Heart left ventricle (tissue), 16 donors: ENCODE data around the gene STXBP6. TPM values are rescaled to one million over a fixed set of nuclear protein-coding genes. Genes with fewer than 3 reads are reported as not detected.

Source experiments
- ATAC-seq, 4 donors: fragments of 200-7000 bp; cut with Tn5 transposase; one replicate each; pipeline ENCODE4 v1.9.1; 2020 to 2022; ENCODE audit warnings: moderate library complexity in 4 of 4, mild to moderate bottlenecking in 3 of 4, moderate number of reproducible peaks in 1 of 4
- DNase-seq, 5 donors: peaks; one replicate each; pipeline ENCODE4 v3.0.0-alpha.2; 2020
- H3K27ac ChIP-seq, 12 donors: fragments of 200-600 bp; sonication (generic) in 4 of 12; one replicate each; pipeline versions ENCODE4 v1.5.0 to v1.8.0; 2016 to 2022; ENCODE audit warnings: mild to moderate bottlenecking in 2 of 12
- H3K27me3 ChIP-seq, 9 donors: fragments of 200-600 bp; sonication (generic) in 2 of 9; one replicate each; pipeline versions ENCODE4 v1.5.1 to v1.8.0; 2016 to 2022; ENCODE audit warnings: mild to moderate bottlenecking in 3 of 9
- H3K36me3 ChIP-seq, 9 donors: fragments of 200-600 bp; sonication (generic) in 2 of 9; one replicate each; pipeline versions ENCODE4 v1.5.0 to v1.8.0; 2018 to 2022; ENCODE audit warnings: mild to moderate bottlenecking in 2 of 9
- H3K4me1 ChIP-seq, 12 donors: fragments of 200-600 bp; sonication (generic) in 4 of 12; one replicate each; pipeline versions ENCODE4 v1.5.0 to v1.8.0; 2016 to 2022; ENCODE audit warnings: mild to moderate bottlenecking in 3 of 12
- H3K4me3 ChIP-seq, 12 donors: fragments of 200-600 bp; sonication (generic) in 4 of 12; one replicate each; pipeline versions ENCODE4 v1.5.0 to v1.8.0; 2017 to 2022; ENCODE audit warnings: mild to moderate bottlenecking in 9 of 12, moderate library complexity in 4 of 12
- H3K9me3 ChIP-seq, 12 donors: fragments of 200-600 bp; sonication (generic) in 4 of 12; one replicate each; pipeline versions ENCODE4 v1.5.0 to v1.8.0; 2016 to 2022; ENCODE audit warnings: mild to moderate bottlenecking in 1 of 12
- CTCF ChIP-seq, 12 donors: fragments of 200-600 bp; sonication (generic) in 4 of 12; IDR thresholded peaks; one replicate each; pipeline versions ENCODE4 v1.5.0 to v1.8.0; 2018 to 2022; ENCODE audit warnings: antibody characterized with exemption in 12 of 12, mild to moderate bottlenecking in 5 of 12
- POLR2A ChIP-seq, 2 donors: fragments of 450-650 bp; IDR thresholded peaks; one replicate each; pipeline ENCODE4 v1.6.1; 2017; ENCODE audit warnings: antibody characterized with exemption in 2 of 2, mild to moderate bottlenecking in 2 of 2, moderate library complexity in 2 of 2
- WGBS, 4 donors: extraction: QIAGEN DNeasy Blood & Tissue Kit in 2 of 4; methylation state at CpG; one replicate each; pipeline versions ENCODE4 v1.1.5 to v1.1.7; 2013 to 2018; 5-methylcytosine and 5-hydroxymethylcytosine counted together
- intact Hi-C, 10 donors: fragments of 100-400 bp; cut with DNase I; formaldehyde crosslinking; loops; one replicate each; pipeline versions ENCODE4 v1.11.1 to v1.14.2; 2022
- polyA plus RNA-seq, 2 donors: library from polyadenylated mRNA; stranded (reverse); fragments of 200-250 nt; gene quantifications; one replicate each; pipeline ENCODE4 v1.2.3, GENCODE V29; 2013
- total RNA-seq, 9 donors: library from RNA; depleted of rRNA in 2 of 9; stranded (reverse); fragments of >200 nt in 2 of 9; fragmentation: NEBNext Ultra II Directional in 3 of 9; extraction: Animal tissue kit (Norgen Biotek cat#: 25700) in 3 of 9; gene quantifications; one replicate each; pipeline versions ENCODE4 v1.1.0 to v1.2.4, GENCODE V29; 2016 to 2023
- donor health status: ischemic (EF 13 %, LVEDD 7.1; RV severe dilation, severe dysfunction).
- donor health status: healthy with polysubstance abuse.
- donor health status: DM: no; HTN: yes; CAD: no.
- donor health status: DM: no; HTN: no; CAD: no.
- donor health status: ischemic (EF 25% LVEDD 6.9; RV normal size, moderate dysfunction).
- donor health status: ischemic (EF 25% LVEDD 5.7; RV mildly dilated, moderate dysfunction).
- donor health status: healthy.
- donor health status: DM: yes; HTN: yes; CAD: no.
- donor health status: ischemic (EF 35%, LVEDD 5.7; RV mildly dilated, moderate dysfunction).
- donor health status: nonischemic (EF 11% LVEDD 7.7; RV severe dilation, severe dysfunction).
- donor health status: DM: yes; HTN: yes; CAD: no.
- donor health status: PGD.
- donor health status: ischemic (EF 29% LVEDD 5.4; RV normal size, mild dysfunction).
- donor health status: nonischemic (EF 23%, LVEDD 6.1; RV moderate dilation, normal function).

STXBP6 gene
- total and polyA plus RNA-seq, 11 donors: 12.5 to 57.3 (median 23.7) TPM

GRCh38 chr14:25042362-25043299, 7.3 kb downstream of the STXBP6 start:
- Histone ChIP-seq H3K27me3 (no peaks in the 10 kb centered on the region), H3K9me3 (no peaks in the 10 kb centered on the region), H3K4me3 (no peak overlapping the region), H3K4me1 (peaks cover 0 to 76% (median 16%) of the 10 kb centered on the region in 12 donors), H3K36me3 (no peaks in the 10 kb centered on the region), H3K27ac (peak overlapping the region in 3 of 12 donors; percentile 1 to 27 (median 13))
- TF ChIP-seq POLR2A (IDR thresholded peaks at IDR 0.05) (no peak), CTCF (IDR thresholded peaks at IDR 0.05) (peak; percentile 15 to 67 (median 54))
- peak in 3 of 5 donors; percentile 28 to 35 (median 33) for DNase-seq
- ATAC-seq: peak in 2 of 4 donors; percentile 32 to 39
- intact Hi-C loops: loop anchor here (1.0 to 10.0 kb wide), 9 partner anchors 78 to 308 kb away; no protein-coding TSS in a partner anchor
- WGBS, 4 donors: 77 to 81% (median 78%) methylated on average over 14 of the region's 14 CpGs

- Histone ChIP-seq H3K4me3 (no peak overlapping the region), H3K4me1 (peaks cover 4 to 77% (median 18%) of the 10 kb centered on the region in 12 donors), H3K27me3 (no peaks in the 10 kb centered on the region), H3K27ac (peak overlapping the region in 2 of 12 donors; percentile 15 to 33), H3K9me3 (no peaks in the 10 kb centered on the region), H3K36me3 (no peaks in the 10 kb centered on the region)
- TF ChIP-seq POLR2A (IDR thresholded peaks at IDR 0.05) (no peak), CTCF (IDR thresholded peaks at IDR 0.05) (no peak)
- DNase-seq: no peak
- WGBS, 4 donors: 56 to 79% (median 66%) methylated on average over 2 of the region's 2 CpGs
- intact Hi-C loops: loop anchor here (2.0 to 10.0 kb wide), 9 partner anchors 77 to 307 kb away; no protein-coding TSS in a partner anchor
- ATAC-seq: peak in 1 of 4 donors; percentile 18
Measured at GRCh38 chr14:25041898-25042297, 8.0 kb downstream of the STXBP6 start.

GRCh38 chr14:25041484-25041883, 8.5 kb downstream of the STXBP6 start:
- Histone ChIP-seq H3K9me3 (no peaks in the 10 kb centered on the region), H3K4me1 (peaks cover 4 to 73% (median 18%) of the 10 kb centered on the region in 12 donors), H3K27ac (peak overlapping the region in 2 of 12 donors; percentile 15 to 33), H3K36me3 (no peaks in the 10 kb centered on the region), H3K4me3 (no peak overlapping the region), H3K27me3 (no peaks in the 10 kb centered on the region)
- TF ChIP-seq CTCF (IDR thresholded peaks at IDR 0.05) (no peak), POLR2A (IDR thresholded peaks at IDR 0.05) (no peak)
- WGBS, 4 donors: 64 to 69% (median 65%) methylated on average over 4 of the region's 4 CpGs
- DNase-seq (no peak), ATAC-seq (peak in 1 of 4 donors; percentile 40)
- intact Hi-C loops: loop anchor here (2.0 to 10.0 kb wide), 9 partner anchors 77 to 307 kb away; no protein-coding TSS in a partner anchor

- Histone ChIP-seq H3K36me3 (no peaks in the 10 kb centered on the region), H3K4me1 (peaks cover 4 to 67% (median 18%) of the 10 kb centered on the region in 12 donors), H3K4me3 (no peak overlapping the region), H3K27me3 (no peaks in the 10 kb centered on the region), H3K27ac (no peak overlapping the region), H3K9me3 (no peaks in the 10 kb centered on the region)
- ATAC-seq (no peak), DNase-seq (no peak)
- 94 to 98% (median 97%) methylated on average over 5 of the region's 5 CpGs for WGBS, 4 donors
- intact Hi-C loops: loop anchor here (2.0 to 10.0 kb wide), 10 partner anchors 75 to 305 kb away; no protein-coding TSS in a partner anchor
- TF ChIP-seq POLR2A (IDR thresholded peaks at IDR 0.05): no peak
- TF ChIP-seq CTCF (IDR thresholded peaks at IDR 0.05): no peak
Measured at GRCh38 chr14:25039933-25040332, 10.0 kb downstream of the STXBP6 start.
